ENCODE measurements around the gene C1D.

- TF ChIP-seq POLR2AphosphoS5 (IDR thresholded peaks at IDR 0.05) (no peak), CTCF (IDR thresholded peaks at IDR 0.05 in 8 of 11, conservative IDR thresholded peaks at IDR 0.05 in 3 of 11) (no peak), POLR2A (IDR thresholded peaks at IDR 0.05) (no peak)
Measured at GRCh38 chr2:68030529-68030928, 32.3 kb downstream of the C1D start.

Measured in spleen (tissue), 7 donors.